B cell (primary cell): Measurements from ENCODE around the gene CASZ1. TPM values are rescaled to one million over a fixed set of nuclear protein-coding genes. Genes with fewer than 3 reads are reported as not detected.

Experiments
- ATAC-seq: fragments of 200-7000 bp; cut with Tn5 transposase; one replicate; pipeline ENCODE4 v1.10.0; 2021; ENCODE audit warnings: low read depth, mild to moderate bottlenecking, moderate number of reproducible peaks, moderate library complexity
- CTCF ChIA-PET: fragments of 350-600 bp; sonication (Branson Sonifier 250); formaldehyde crosslinking; loops from one replicate; lab custom pipeline; 2021; ENCODE audit warnings: antibody characterized with exemption, inconsistent platforms; lab: Charles Lee
- POLR2A ChIA-PET: fragments of 350-600 bp; sonication (Branson Sonifier 250); formaldehyde crosslinking; loops from one replicate; lab custom pipeline; 2021; ENCODE audit warnings: antibody characterized with exemption; lab: Charles Lee
- DNase-seq: peaks from one replicate; pipeline ENCODE4 v3.0.0; 2013
- H2AFZ ChIP-seq: 2 replicates; pipeline ENCODE4 v1.6.1; 2012; ENCODE audit warnings: mild to moderate bottlenecking, low read depth, low read length; ENCODE audit not compliant: insufficient read depth, poor library complexity, severe bottlenecking
- H3K27ac ChIP-seq, 2 donors: 1 replicate in 1 of 2; 2 replicates in 1 of 2; pipeline ENCODE4 v1.5.1; 2012 to 2013; ENCODE audit warnings: low read length in 2 of 2, mild to moderate bottlenecking in 2 of 2, moderate library complexity in 1 of 2
- H3K27me3 ChIP-seq, 4 experiments: fragments of 200-600 bp in 1 of 4; sonication (generic) in 1 of 4; replicated peaks in 1 of 4; 1 replicate in 2 of 4; 2 replicates in 2 of 4; pipeline versions ENCODE4 v1.6.1 to v1.7.0; 2013 to 2016; ENCODE audit warnings: low read length in 3 of 4, mild to moderate bottlenecking in 2 of 4, mixed read lengths in 1 of 4, moderate library complexity in 1 of 4; ENCODE audit not compliant: insufficient read depth in 4 of 4, control insufficient read depth in 3 of 4; ENCODE audit errors: control extremely low read depth in 1 of 4
- H3K36me3 ChIP-seq, 2 experiments: replicated peaks in 1 of 2; 1 replicate in 1 of 2; 2 replicates in 1 of 2; pipeline versions ENCODE4 v1.6.1 to v1.7.1; 2013; ENCODE audit warnings: low read length in 1 of 2; ENCODE audit not compliant: insufficient read depth in 2 of 2, control insufficient read depth in 1 of 2; ENCODE audit errors: control extremely low read depth in 1 of 2, extremely low read depth in 1 of 2
- H3K4me1 ChIP-seq, 2 donors: fragments of 200-600 bp in 1 of 2; sonication (generic) in 1 of 2; 1 replicate in 1 of 2; 2 replicates in 1 of 2; pipeline versions ENCODE4 v1.5.1 to v1.6.1; 2013 to 2017; ENCODE audit warnings: low read length in 2 of 2; ENCODE audit not compliant: control insufficient read depth in 2 of 2, insufficient read depth in 2 of 2
- H3K4me2 ChIP-seq: replicated peaks from 2 replicates; pipeline ENCODE3; 2012; ENCODE audit warnings: mild to moderate bottlenecking, low read depth, low read length; ENCODE audit not compliant: poor library complexity, severe bottlenecking
- H3K4me3 ChIP-seq, 5 experiments: fragments of 200-600 bp in 1 of 5; sonication (generic) in 1 of 5; 1 replicate in 3 of 5; 2 replicates in 2 of 5; pipeline versions ENCODE4 v1.5.1 to v1.7.0; 2011 to 2016; ENCODE audit warnings: low read length in 4 of 5, mild to moderate bottlenecking in 4 of 5, low read depth in 2 of 5, control low read depth in 1 of 5, moderate library complexity in 1 of 5; ENCODE audit not compliant: insufficient read depth in 1 of 5; ENCODE audit errors: control extremely low read depth in 1 of 5, extremely low read depth in 1 of 5
- H3K79me2 ChIP-seq: fragments of 200-600 bp; sonication (generic); one replicate; pipeline ENCODE4 v1.6.0; 2016; ENCODE audit warnings: low read length; ENCODE audit not compliant: control insufficient read depth, insufficient read depth
- H3K9ac ChIP-seq: fragments of 200-600 bp; sonication (generic); 2 replicates; pipeline ENCODE4 v1.6.1; 2017; ENCODE audit warnings: mild to moderate bottlenecking, low read length, moderate library complexity
- H3K9me3 ChIP-seq, 3 donors: one replicate each; pipeline versions ENCODE4 v1.6.1 to v1.7.1; 2013; ENCODE audit warnings: low read length in 2 of 3; ENCODE audit not compliant: control insufficient read depth in 2 of 3, insufficient read depth in 1 of 3; ENCODE audit errors: control extremely low read depth in 1 of 3
- H4K20me1 ChIP-seq: 2 replicates; pipeline ENCODE4 v1.6.0; 2012; ENCODE audit warnings: mild to moderate bottlenecking, low read length; ENCODE audit not compliant: insufficient read depth, control insufficient read depth, poor library complexity, severe bottlenecking
- H3K27ac Mint-ChIP-seq: one replicate; pipeline ENCODE4 v1.8.0; 2021; ENCODE audit warnings: mixed read lengths
- H3K27me3 Mint-ChIP-seq: one replicate; pipeline ENCODE4 v1.8.0; 2021; ENCODE audit warnings: mixed read lengths
- H3K4me1 Mint-ChIP-seq: one replicate; pipeline ENCODE4 v1.8.0; 2021; ENCODE audit warnings: mixed read lengths
- H3K4me3 Mint-ChIP-seq: one replicate; pipeline ENCODE4 v1.8.0; 2021; ENCODE audit warnings: mixed read lengths
- H3K9me3 Mint-ChIP-seq: one replicate; pipeline ENCODE4 v1.8.0; 2022; ENCODE audit warnings: mixed read lengths; ENCODE audit not compliant: insufficient read depth
- CTCF ChIP-seq: fragments of 200-600 bp; IDR thresholded peaks from one replicate; pipeline ENCODE4 v1.8.0; 2022; ENCODE audit warnings: antibody characterized with exemption, mild to moderate bottlenecking
- EZH2 ChIP-seq: IDR thresholded peaks from 2 replicates; pipeline ENCODE4 v1.6.1; 2012; ENCODE audit warnings: borderline replicate concordance, low read depth, mild to moderate bottlenecking, moderate library complexity, low read length; ENCODE audit not compliant: insufficient read depth, poor library complexity, severe bottlenecking
- WGBS: methylation state at CpG from one replicate; pipeline ENCODE4 v1.1.5; 2013; ENCODE audit warnings: missing lambda C conversion rate; ENCODE audit not compliant: insufficient coverage; 5-methylcytosine and 5-hydroxymethylcytosine counted together
- intact Hi-C: fragments of 100-400 bp; cut with micrococcal nuclease; formaldehyde crosslinking; loops from one replicate; pipeline ENCODE4 v1.10.0; 2022
- polyA plus RNA-seq: library from polyadenylated mRNA; depleted of rRNA; stranded (reverse); fragments of >200 nt; gene quantifications from 2 replicates; pipeline ENCODE4 v1.2.3, GENCODE V29; 2012
- total RNA-seq, 2 donors: library from RNA; stranded (reverse); fragments of 120-200 nt in 1 of 2; gene quantifications; 1 replicate in 1 of 2; 2 replicates in 1 of 2; pipeline versions ENCODE4 v1.2.3 to v1.2.4, GENCODE V29; 2013 to 2022

The CASZ1 gene
- total and polyA plus RNA-seq, 2 donors (not counting 1 experiment from before 2014, with no cell fraction given) = 9.5 to 27.2 TPM

DNA sequence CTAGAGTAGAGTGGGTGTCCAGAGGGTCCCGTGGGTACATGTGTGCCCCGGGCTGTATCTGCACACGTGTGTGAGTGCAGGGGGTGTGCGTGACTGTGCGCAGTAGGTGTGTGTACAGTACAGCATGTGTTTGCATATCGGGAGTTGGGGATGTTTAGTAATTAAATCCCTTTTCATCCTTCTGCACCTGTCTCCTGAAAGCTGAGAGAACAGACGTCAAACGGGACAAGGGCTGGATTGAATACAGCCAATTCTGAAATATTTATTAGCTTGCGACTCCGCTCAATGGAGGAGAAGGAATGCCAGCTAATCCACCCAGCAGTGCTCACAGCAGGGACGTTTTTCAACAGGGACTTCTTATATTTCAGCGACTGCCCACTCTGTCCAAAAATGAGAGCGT is 44.7 kb upstream of the CASZ1 start:
- no peaks in the 10 kb centered on the region for H3K79me2 ChIP-seq
- POLR2A ChIA-PET = no interaction called here
- H3K9ac ChIP-seq = no peak overlapping the region
- no peak for TF ChIP-seq EZH2
- no peak for TF ChIP-seq CTCF
- DNase-seq (no peak), ATAC-seq (no peak)
- H3K4me2 ChIP-seq = no peak overlapping the region
- no peak overlapping the region for H3K27ac Mint-ChIP-seq
- CTCF ChIA-PET = no interaction called here
- peaks cover 0 to 16% (median 3%) of the 10 kb centered on the region in 4 experiments for H3K27me3 ChIP-seq
- H2AFZ ChIP-seq = no peak overlapping the region
- intact Hi-C loops = no loop called here
- no peak overlapping the region for H3K4me3 Mint-ChIP-seq
- no peaks in the 10 kb centered on the region for H3K36me3 ChIP-seq
- H3K4me1 Mint-ChIP-seq = no peaks in the 10 kb centered on the region
- no peaks in the 10 kb centered on the region for H3K9me3 Mint-ChIP-seq
- H3K4me1 ChIP-seq = no peaks in the 10 kb centered on the region
- no peaks in the 10 kb centered on the region for H4K20me1 ChIP-seq
- H3K4me3 ChIP-seq = no peak overlapping the region
- no peak overlapping the region for H3K27ac ChIP-seq
- peaks cover 0 to 11% (median 7%) of the 10 kb centered on the region in 3 donors for H3K9me3 ChIP-seq
- WGBS = 86% methylated on average over 11 of the region's 13 CpGs
- peaks cover 37% of the 10 kb centered on the region for H3K27me3 Mint-ChIP-seq

DNA sequence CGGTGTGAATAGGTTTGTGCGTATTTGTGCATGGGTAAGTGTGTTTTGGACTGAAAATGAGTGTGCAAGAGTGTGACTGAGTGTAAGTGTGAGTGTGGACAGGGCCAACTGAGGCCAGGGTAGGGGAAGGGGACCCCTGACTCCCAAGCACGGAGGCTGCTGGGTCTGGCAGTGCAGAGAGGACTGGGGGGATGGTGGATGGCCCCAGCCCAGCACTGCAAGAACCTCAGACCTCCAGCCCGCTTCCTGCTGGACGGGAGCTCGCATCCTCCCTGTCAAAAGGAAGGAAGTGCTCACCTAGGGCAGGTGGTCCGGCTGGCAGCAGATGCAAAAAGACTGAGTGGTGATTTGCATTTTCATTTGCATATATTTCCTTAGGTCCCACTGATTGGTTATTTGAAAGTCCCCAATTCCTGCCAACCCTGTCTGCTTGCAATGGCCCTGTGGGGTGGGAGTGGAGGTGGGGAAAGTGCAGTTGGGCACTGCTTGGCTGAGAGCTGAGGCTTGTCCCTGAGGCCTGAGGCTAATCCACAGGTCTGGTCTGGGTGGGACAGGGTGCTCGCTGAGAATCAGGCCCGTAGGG is 42.8 kb upstream of the CASZ1 start:
- POLR2A ChIA-PET = no interaction called here

More for the DNA sequence above, 42.8 kb upstream of the CASZ1 start:
- no peaks in the 10 kb centered on the region for H3K9me3 Mint-ChIP-seq
- H3K27me3 Mint-ChIP-seq = peaks cover 32% of the 10 kb centered on the region
- Histone ChIP-seq H2AFZ (no peak overlapping the region), H3K4me3 (no peak overlapping the region), H3K27ac (no peak overlapping the region), H3K4me2 (no peak overlapping the region), H3K9me3 (peaks cover 0 to 7% (median 6%) of the 10 kb centered on the region in 3 donors), H3K9ac (no peak overlapping the region), H3K4me1 (no peaks in the 10 kb centered on the region), H3K36me3 (no peaks in the 10 kb centered on the region), H3K27me3 (peaks cover 0 to 26% (median 6%) of the 10 kb centered on the region in 4 experiments), H3K79me2 (no peaks in the 10 kb centered on the region), H4K20me1 (no peaks in the 10 kb centered on the region)
- H3K4me3 Mint-ChIP-seq = no peak overlapping the region
- ATAC-seq = no peak
- no peak overlapping the region for H3K27ac Mint-ChIP-seq
- CTCF ChIA-PET = no interaction called here
- DNase-seq = no peak
- TF ChIP-seq EZH2 (no peak), CTCF (no peak)
- 74% methylated on average over 9 of the region's 9 CpGs for WGBS
- intact Hi-C loops = no loop called here
- no peaks in the 10 kb centered on the region for H3K4me1 Mint-ChIP-seq
